K562 (cell line): ENCODE data around the gene COA3. TPM values are rescaled to one million over a fixed set of nuclear protein-coding genes. Genes with fewer than 3 reads are reported as not detected.

Experiments
- ATAC-seq: fragments of 200-7000 bp; cut with Tn5 transposase; 3 replicates; pipeline ENCODE4 v1.9.1; 2020; ENCODE audit warnings: moderate library complexity
- BruUV-seq: library from RNA; stranded (reverse); fragments of 400-500 nt; replicated peaks from 2 replicates; lab custom pipeline; 2021; lab: Mats Ljungman, UMichigan
- CTCF ChIA-PET: fragments of 300-600 bp; formaldehyde crosslinking; extraction: SDS; loops from one replicate; lab custom pipeline; 2021; ENCODE audit warnings: low intra/inter-chr PET ratio; lab: Yijun Ruan, JAX
- POLR2A ChIA-PET: fragments of 300-600, 350-650 bp; sonication (Branson Sonifier 250); formaldehyde crosslinking; extraction: SDS; loops from one replicate; lab custom pipeline; 2021; ENCODE audit warnings: antibody characterized with exemption, inconsistent platforms; lab: Yijun Ruan, JAX
- DNase-seq, 4 experiments: peaks; one replicate each; pipeline versions ENCODE4 v3.0.0 to v3.0.0-alpha.2; 2011 to 2018; ENCODE audit warnings: low spot score in 3 of 4, mixed read lengths in 3 of 4; ENCODE audit errors: extremely low read depth in 1 of 4
- FAIRE-seq: peaks from 2 replicates; lab custom pipeline; 2011; peaks lifted over from hg19 to GRCh38; lab: Jason Lieb, UNC
- H2AFZ ChIP-seq: 2 replicates; pipeline ENCODE4 v1.6.0; 2011; ENCODE audit warnings: low read depth, low read length, control low read depth, inconsistent platforms
- H3K27ac ChIP-seq: fragments of 200-600 bp; 3 replicates; pipeline ENCODE4 v1.8.0; 2011; ENCODE audit warnings: low read depth, mild to moderate bottlenecking, control low read depth, inconsistent platforms, low read length, moderate library complexity, mixed read lengths; ENCODE audit errors: extremely low read depth
- H3K27me3 ChIP-seq, 2 experiments: fragments of 300-600 bp in 1 of 2; 2 replicates in 1 of 2; 3 replicates in 1 of 2; pipeline versions ENCODE4 v1.6.0 to v1.8.0; 2011; ENCODE audit warnings: inconsistent platforms in 2 of 2, low read length in 2 of 2, mild to moderate bottlenecking in 1 of 2, mixed read lengths in 1 of 2, moderate library complexity in 1 of 2; ENCODE audit not compliant: control insufficient read depth in 2 of 2, insufficient read depth in 2 of 2
- H3K36me3 ChIP-seq: fragments of 300-600 bp; 3 replicates; pipeline ENCODE4 v1.8.0; 2011; ENCODE audit warnings: mild to moderate bottlenecking, low read length, inconsistent platforms; ENCODE audit not compliant: control insufficient read depth, insufficient read depth
- H3K4me1 ChIP-seq, 2 experiments: fragments of 200-600 bp in 1 of 2; replicated peaks in 1 of 2; 2 replicates in 1 of 2; 3 replicates in 1 of 2; pipeline versions ENCODE4 v1.5.1 to v1.8.0; 2011; ENCODE audit warnings: inconsistent platforms in 2 of 2, low read length in 2 of 2, mild to moderate bottlenecking in 1 of 2, mixed read lengths in 1 of 2, moderate library complexity in 1 of 2; ENCODE audit not compliant: control insufficient read depth in 2 of 2, insufficient read depth in 2 of 2
- H3K4me2 ChIP-seq: 2 replicates; pipeline ENCODE4 v1.6.1; 2011; ENCODE audit warnings: low read length, control low read depth, inconsistent platforms, mixed read lengths; ENCODE audit not compliant: insufficient read depth
- H3K4me3 ChIP-seq: fragments of 200-600 bp; sonication (generic), shearing (Covaris generic); 2 replicates; pipeline ENCODE4 v1.5.1; 2016; ENCODE audit warnings: control low read depth, inconsistent platforms
- H3K79me2 ChIP-seq: fragments of 200-600 bp; 3 replicates; pipeline ENCODE4 v1.8.0; 2011; ENCODE audit warnings: low read length, inconsistent platforms; ENCODE audit not compliant: control insufficient read depth, insufficient read depth
- H3K9ac ChIP-seq, 2 experiments: 2 replicates each; pipeline versions ENCODE4 v1.6.0 to v1.6.1; 2011; ENCODE audit warnings: low read depth in 2 of 2, low read length in 2 of 2, control low read depth in 1 of 2, inconsistent platforms in 1 of 2, mild to moderate bottlenecking in 1 of 2, mixed read lengths in 1 of 2; ENCODE audit not compliant: insufficient read depth in 1 of 2
- H3K9me1 ChIP-seq: one replicate; pipeline ENCODE4 v1.6.0; 2011; ENCODE audit warnings: inconsistent platforms, mild to moderate bottlenecking, low read length, moderate library complexity; ENCODE audit not compliant: control insufficient read depth, insufficient read depth
- H3K9me3 ChIP-seq: replicated peaks from 2 replicates; pipeline ENCODE4 v1.5.1; 2011; ENCODE audit warnings: low read depth, low read length, inconsistent platforms; ENCODE audit not compliant: control insufficient read depth, insufficient read depth
- H4K20me1 ChIP-seq: replicated peaks from 2 replicates; pipeline ENCODE4 v1.6.1; 2011; ENCODE audit warnings: low read length, inconsistent platforms, mixed read lengths; ENCODE audit not compliant: control insufficient read depth, insufficient read depth
- ETS1 ChIP-seq: conservative IDR thresholded peaks from 2 replicates; pipeline ENCODE4 v1.6.1; 2011; ENCODE audit warnings: low read depth, mild to moderate bottlenecking, low read length; ENCODE audit not compliant: control insufficient read depth
- FIP1L1 ChIP-seq: fragments of 200-400 bp; formaldehyde crosslinking; IDR thresholded peaks from 2 replicates; pipeline ENCODE4 v1.6.1; 2018; ENCODE audit warnings: mild to moderate bottlenecking, low read depth, low read length; ENCODE audit not compliant: poor library complexity, severe bottlenecking
- HDAC3 ChIP-seq: fragments of 450-650 bp; IDR thresholded peaks from 2 replicates; pipeline ENCODE4 v1.6.1; 2018; ENCODE audit warnings: borderline replicate concordance, mild to moderate bottlenecking, moderate library complexity; ENCODE audit not compliant: partially characterized antibody
- KDM5B ChIP-seq: fragments of 200-600 bp; sonication (generic); IDR thresholded peaks from 2 replicates; pipeline ENCODE4 v1.6.1; 2012; ENCODE audit warnings: low read depth, mild to moderate bottlenecking, moderate library complexity, low read length, control low read depth, inconsistent platforms; ENCODE audit not compliant: insufficient replicate concordance
- NCOA6 ChIP-seq: fragments of 450-650 bp; IDR thresholded peaks from 2 replicates; pipeline ENCODE4 v1.6.1; 2017; ENCODE audit warnings: mild to moderate bottlenecking
- PCBP2 ChIP-seq: fragments of 200-400 bp; formaldehyde crosslinking; IDR thresholded peaks from 2 replicates; pipeline ENCODE4 v1.6.1; 2018; ENCODE audit warnings: low read length, low read depth, mild to moderate bottlenecking, moderate library complexity; ENCODE audit not compliant: poor library complexity, severe bottlenecking
- PTBP1 ChIP-seq: fragments of 200-400 bp; formaldehyde crosslinking; IDR thresholded peaks from 2 replicates; pipeline ENCODE4 v1.6.1; 2017; ENCODE audit warnings: low read depth, low read length
- UBTF ChIP-seq, 2 experiments: IDR thresholded peaks; 2 replicates each; pipeline ENCODE4 v1.6.1; 2012; ENCODE audit warnings: improper control_type of control experiment in 2 of 2, low read depth in 2 of 2, low read length in 2 of 2, borderline replicate concordance in 1 of 2
- XRCC3 ChIP-seq: fragments of 450-650 bp; IDR thresholded peaks from 2 replicates; pipeline ENCODE4 v1.6.1; 2017; ENCODE audit warnings: mild to moderate bottlenecking, moderate library complexity
- ZFX ChIP-seq: sonication (generic); formaldehyde crosslinking; IDR thresholded peaks from 2 replicates; pipeline ENCODE4 v1.8.0; 2022; ENCODE audit warnings: mild to moderate bottlenecking, missing genetic modification reagents, moderate library complexity
- ZNF507 ChIP-seq: conservative IDR thresholded peaks from 2 replicates; pipeline ENCODE4 v1.6.1; 2017; ENCODE audit warnings: missing genetic modification characterization, missing compliant biosample characterization
- ZNF785 ChIP-seq: fragments of 250-450 bp; sonication (Bioruptor Pico); IDR thresholded peaks from 2 replicates; pipeline ENCODE4 v1.4.0; 2020; ENCODE audit warnings: mild to moderate bottlenecking
- WGBS: fragments of 100-300 bp; shearing (Covaris generic); methylation state at CpG from one replicate; pipeline ENCODE4 v1.1.6; 2016; ENCODE audit warnings: low coverage, mixed read lengths; ENCODE audit not compliant: insufficient coverage; ENCODE audit errors: missing lambda C conversion rate; 5-methylcytosine and 5-hydroxymethylcytosine counted together
- in situ Hi-C: fragments of 300-500 bp; cut with MboI; formaldehyde crosslinking; loops from 4 replicates; pipeline ENCODE4 v1.15.0; 2018; ENCODE audit warnings: inconsistent platforms, mixed read lengths
- intact Hi-C: fragments of 100-400 bp; cut with micrococcal nuclease; formaldehyde crosslinking; loops from 2 replicates; pipeline ENCODE4 v1.14.2; 2022
- polyA plus RNA-seq, 8 experiments: library from polyadenylated mRNA; depleted of rRNA in 4 of 8; stranded (reverse) in 5 of 8; unstranded in 3 of 8; fragments of >200 nt; fragmentation: Nextera tagmentation in 2 of 8; fragmentation: Illumina TruSeq in 1 of 8; extraction: Ambion mirVana in 2 of 8; extraction: Trizol in 1 of 8; gene quantifications; 2 replicates each; pipeline versions ENCODE4 v1.2.1 to v1.2.3, GENCODE V29; 2011 to 2014; ENCODE audit warnings: inconsistent platforms in 1 of 8, missing spikeins in 1 of 8
- total RNA-seq, 7 experiments: library from RNA; depleted of rRNA in 6 of 7; stranded (reverse); fragments of >200 nt in 6 of 7; fragmentation: Illumina TruSeq in 2 of 7; extraction: Trizol in 2 of 7; gene quantifications; 2 replicates each; pipeline versions ENCODE4 v1.2.1 to v1.2.3, GENCODE V29; 2011 to 2021; ENCODE audit warnings: low replicate concordance in 1 of 7

Gene COA3
- total and polyA plus RNA-seq, 9 of the 15 experiments (the other 6 are each of a cell fraction or from before 2014, with no cell fraction given), result 49.6 to 153 (median 61.4) TPM

GRCh38 chr17:42780851-42781638, 17.5 kb downstream of the COA3 start:
- Histone ChIP-seq H3K27me3 (no peaks in the 10 kb centered on the region), H2AFZ (peak overlapping the region; percentile 69; the same call in 1 of the 2 replicates), H3K9me1 (no peaks in the 10 kb centered on the region), H3K27ac (peak overlapping the region; percentile 85), H3K9me3 (no peaks in the 10 kb centered on the region), H3K4me2 (peak overlapping the region; percentile 76), H3K4me3 (peak overlapping the region; percentile 53), H3K36me3 (peaks cover 71% of the 10 kb centered on the region), H3K4me1 (peaks cover 43 to 77% of the 10 kb centered on the region in 2 experiments; a peak in 4 of 5 replicates), H3K9ac (peak overlapping the region; percentile 82 to 98), H4K20me1 (no peaks in the 10 kb centered on the region), H3K79me2 (peaks cover 39% of the 10 kb centered on the region)
- in situ Hi-C loops (no loop called here), intact Hi-C loops (no loop called here)
- no TSS peak for BruUV-seq
- peak in 1 of 4 experiments; percentile 29 for DNase-seq
- WGBS, result 2% methylated on average over 29 of the region's 39 CpGs
- peak; percentile 1; the same call in 1 of the 3 replicates for ATAC-seq
- CTCF ChIA-PET, result interaction anchor here (0.6 kb wide), 1 partner anchor 62 kb away, joined by 3 read pairs; no protein-coding TSS in a partner anchor
- peak; percentile 15 for FAIRE-seq
- POLR2A ChIA-PET, result interaction anchor here (0.6 to 5.2 kb wide), 13 partner anchors 7 to 233 kb away, joined by 3 to 47 read pairs (median 4); partner anchors contain the start of genes CNTD1, COA3 and VPS25
- TF ChIP-seq ZNF507 (tag) (no peak), XRCC3 (no peak), NCOA6 (0 out of 2 replicates have a peak, but pooled peaks have one; percentile 9), ETS1 (0 out of 2 replicates have a peak, but pooled peaks have one; percentile 21), HDAC3 (no peak), PCBP2 (no peak), ZFX (CRISPR knock-in tag) (0 out of 2 replicates have a peak, but pooled peaks have one; percentile 1), UBTF (IDR thresholded peaks at IDR 0.05; ENCODE audit: borderline replicate concordance in 1 of 2, low read depth in 2 of 2, low read length in 2 of 2) (0 out of 4 replicates have a peak, but pooled peaks of 1 of the 2 experiments have one; percentile 15), FIP1L1 (peak; percentile 49), KDM5B (peak; percentile 15), PTBP1 (0 out of 2 replicates have a peak, but pooled peaks have one; percentile 23), ZNF785 (CRISPR knock-in tag) (no peak)
